ENCODE results near the gene ZNF346.
A peak's percentile ranks its signal among the peaks of the same experiment; 100 is the strongest.

Gene ZNF346

GRCh38 chr5:177111720-177112394 lies 89.4 kb downstream of the ZNF346 start:
- TF ChIP-seq, protein P1, sequence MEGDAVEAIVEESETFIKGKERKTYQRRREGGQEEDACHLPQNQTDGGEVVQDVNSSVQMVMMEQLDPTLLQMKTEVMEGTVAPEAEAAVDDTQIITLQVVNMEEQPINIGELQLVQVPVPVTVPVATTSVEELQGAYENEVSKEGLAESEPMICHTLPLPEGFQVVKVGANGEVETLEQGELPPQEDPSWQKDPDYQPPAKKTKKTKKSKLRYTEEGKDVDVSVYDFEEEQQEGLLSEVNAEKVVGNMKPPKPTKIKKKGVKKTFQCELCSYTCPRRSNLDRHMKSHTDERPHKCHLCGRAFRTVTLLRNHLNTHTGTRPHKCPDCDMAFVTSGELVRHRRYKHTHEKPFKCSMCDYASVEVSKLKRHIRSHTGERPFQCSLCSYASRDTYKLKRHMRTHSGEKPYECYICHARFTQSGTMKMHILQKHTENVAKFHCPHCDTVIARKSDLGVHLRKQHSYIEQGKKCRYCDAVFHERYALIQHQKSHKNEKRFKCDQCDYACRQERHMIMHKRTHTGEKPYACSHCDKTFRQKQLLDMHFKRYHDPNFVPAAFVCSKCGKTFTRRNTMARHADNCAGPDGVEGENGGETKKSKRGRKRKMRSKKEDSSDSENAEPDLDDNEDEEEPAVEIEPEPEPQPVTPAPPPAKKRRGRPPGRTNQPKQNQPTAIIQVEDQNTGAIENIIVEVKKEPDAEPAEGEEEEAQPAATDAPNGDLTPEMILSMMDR (conservative IDR thresholded peaks at IDR 0.05; ENCODE audit: low read depth, low read length), result peak; percentile 98
- no peak overlapping the region for H3K4me3 ChIP-seq (ENCODE audit: low read length)
- no peak for DNase-seq (ENCODE audit: low read depth)

GRCh38 chr5:177112589-177113220 lies 90.2 kb downstream of the ZNF346 start:
- TF ChIP-seq, protein P1 (conservative IDR thresholded peaks at IDR 0.05; ENCODE audit: low read depth, low read length), result no peak
- DNase-seq (ENCODE audit: low read depth), result no peak
- H3K4me3 ChIP-seq (ENCODE audit: low read length), result no peak overlapping the region

GRCh38 chr5:177113566-177114424 lies 91.3 kb downstream of the ZNF346 start:
- TF ChIP-seq, protein P1 (conservative IDR thresholded peaks at IDR 0.05; ENCODE audit: low read depth, low read length), result peak; percentile 100
- DNase-seq (ENCODE audit: low read depth), result no peak
- no peak overlapping the region for H3K4me3 ChIP-seq (ENCODE audit: low read length)

GRCh38 chr5:177116631-177117373 lies 94.3 kb downstream of the ZNF346 start:
- TF ChIP-seq, protein P1 (conservative IDR thresholded peaks at IDR 0.05; ENCODE audit: low read depth, low read length), result no peak
- no peak for DNase-seq (ENCODE audit: low read depth)
- no peak overlapping the region for H3K4me3 ChIP-seq (ENCODE audit: low read length)

DNA sequence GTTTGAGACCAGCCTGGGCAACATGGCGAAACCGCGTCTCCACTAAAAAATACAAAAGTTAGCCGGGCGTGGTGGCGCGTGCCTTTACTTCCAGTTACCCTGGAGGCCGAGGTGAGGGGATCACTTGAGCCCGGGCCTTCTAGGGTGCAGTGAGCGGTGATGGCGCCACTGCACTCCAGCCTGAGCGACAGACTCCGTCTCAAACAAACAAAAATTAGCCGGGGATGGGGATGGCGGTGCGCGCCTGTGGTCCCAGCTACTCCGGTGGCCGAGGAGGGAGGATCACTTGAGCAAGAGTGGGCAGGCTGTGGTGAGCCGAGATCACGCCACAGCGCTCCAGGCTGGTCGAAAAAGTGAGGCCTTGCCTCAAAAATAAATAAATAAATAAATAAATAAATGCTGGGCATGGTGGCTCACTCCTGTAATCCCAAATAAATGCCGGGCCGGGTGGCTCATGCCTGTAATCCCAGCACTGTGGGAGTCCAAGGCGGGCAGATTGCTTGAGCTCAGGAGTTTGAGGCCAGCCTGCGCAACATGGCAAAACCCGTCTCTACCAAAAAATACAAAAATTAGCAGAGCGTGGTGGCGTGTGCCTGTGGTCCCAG lies 95.0 kb downstream of the ZNF346 start:
- no peak for DNase-seq (ENCODE audit: low read depth)
- TF ChIP-seq, protein P1 (conservative IDR thresholded peaks at IDR 0.05; ENCODE audit: low read depth, low read length), result no peak
- no peak overlapping the region for H3K4me3 ChIP-seq (ENCODE audit: low read length)

GRCh38 chr5:177122566-177122965 lies 100.1 kb downstream of the ZNF346 start:
- H3K4me3 ChIP-seq (ENCODE audit: low read length), result no peak overlapping the region
- TF ChIP-seq, protein P1 (conservative IDR thresholded peaks at IDR 0.05; ENCODE audit: low read depth, low read length), result no peak
- no peak for DNase-seq (ENCODE audit: low read depth)

All from retinal pigment epithelial cell (primary cell).